Endothelial cell of umbilical vein (primary cell): ENCODE data around the gene FNBP1. TPM values are rescaled to one million over a fixed set of nuclear protein-coding genes. Genes with fewer than 3 reads are reported as not detected.

Source experiments
- BruUV-seq: library from RNA; stranded (reverse); fragments of 400-500 nt; replicated peaks from 2 replicates; lab custom pipeline; 2021; lab: Mats Ljungman, UMichigan
- CTCF ChIA-PET: fragments of 300-600, 350-600 bp; sonication (Branson Sonifier 250); formaldehyde crosslinking; loops from one replicate; lab custom pipeline; 2021; ENCODE audit warnings: antibody characterized with exemption, inconsistent platforms; lab: Charles Lee
- POLR2A ChIA-PET: fragments of 300-600, 350-600 bp; sonication (Branson Sonifier 250); formaldehyde crosslinking; loops from one replicate; lab custom pipeline; 2021; ENCODE audit warnings: antibody characterized with exemption, inconsistent platforms; lab: Charles Lee
- DNase-seq: peaks from one replicate; pipeline ENCODE4 v3.0.0-alpha.2; 2011; ENCODE audit warnings: low read depth, low spot score
- FAIRE-seq: peaks from 2 replicates; lab custom pipeline; 2011; peaks lifted over from hg19 to GRCh38; lab: Jason Lieb, UNC
- H2AFZ ChIP-seq: 2 replicates; pipeline ENCODE4 v1.6.0; 2012; ENCODE audit warnings: low read depth, low read length, control low read depth, inconsistent platforms
- H3K27ac ChIP-seq: 2 replicates; pipeline ENCODE4 v1.5.1; 2011; ENCODE audit warnings: low read depth, mild to moderate bottlenecking, control low read depth, low read length, moderate library complexity; ENCODE audit not compliant: insufficient read depth
- H3K27me3 ChIP-seq, 2 experiments: 2 replicates each; pipeline versions ENCODE4 v1.6.0 to v1.6.1; 2011; ENCODE audit warnings: low read length in 2 of 2, mixed read lengths in 1 of 2; ENCODE audit not compliant: control insufficient read depth in 2 of 2, insufficient read depth in 2 of 2
- H3K36me3 ChIP-seq, 2 experiments: 2 replicates in 1 of 2; 3 replicates in 1 of 2; pipeline ENCODE4 v1.5.1; 2011; ENCODE audit warnings: low read length in 2 of 2, mild to moderate bottlenecking in 1 of 2, moderate library complexity in 1 of 2; ENCODE audit not compliant: control insufficient read depth in 2 of 2, insufficient read depth in 2 of 2; ENCODE audit errors: extremely low read depth in 1 of 2
- H3K4me1 ChIP-seq: 3 replicates; pipeline ENCODE4 v1.5.1; 2011; ENCODE audit warnings: mild to moderate bottlenecking, low read length; ENCODE audit not compliant: control insufficient read depth, insufficient read depth; ENCODE audit errors: extremely low read depth
- H3K4me2 ChIP-seq: 2 replicates; pipeline ENCODE4 v1.6.1; 2011; ENCODE audit warnings: low read length, control low read depth, mixed read lengths; ENCODE audit not compliant: insufficient read depth
- H3K4me3 ChIP-seq, 3 experiments: fragments of 200-600 bp in 1 of 3; sonication (generic), shearing (Covaris generic) in 1 of 3; replicated peaks in 1 of 3; 2 replicates each; pipeline ENCODE4 v1.5.1; 2011 to 2016; ENCODE audit warnings: control low read depth in 3 of 3, low read length in 3 of 3, mild to moderate bottlenecking in 2 of 3, inconsistent platforms in 1 of 3, low read depth in 1 of 3, moderate library complexity in 1 of 3; ENCODE audit not compliant: insufficient read depth in 1 of 3
- H3K79me2 ChIP-seq: 2 replicates; pipeline ENCODE4 v1.6.0; 2012; ENCODE audit warnings: low read length, inconsistent platforms; ENCODE audit not compliant: control insufficient read depth, insufficient read depth
- H3K9ac ChIP-seq: replicated peaks from 2 replicates; pipeline ENCODE3; 2011; ENCODE audit warnings: low read length, control low read depth; ENCODE audit not compliant: insufficient read depth; ENCODE audit errors: extremely low read depth
- H3K9me1 ChIP-seq: replicated peaks from 3 replicates; pipeline ENCODE4 v1.6.0; 2011; ENCODE audit warnings: mild to moderate bottlenecking, low read length; ENCODE audit not compliant: control insufficient read depth, insufficient read depth; ENCODE audit errors: extremely low read depth
- H3K9me3 ChIP-seq: replicated peaks from 2 replicates; pipeline ENCODE4 v1.5.1; 2012; ENCODE audit warnings: low read length, inconsistent platforms; ENCODE audit not compliant: control insufficient read depth, insufficient read depth
- H4K20me1 ChIP-seq: replicated peaks from 2 replicates; pipeline ENCODE3; 2011; ENCODE audit warnings: mild to moderate bottlenecking, low read length; ENCODE audit not compliant: control insufficient read depth, insufficient read depth; ENCODE audit errors: extremely low read depth
- FOS ChIP-seq: IDR thresholded peaks from 2 replicates; pipeline ENCODE4 v1.6.1; 2011; ENCODE audit warnings: mild to moderate bottlenecking, low read length, moderate library complexity, borderline replicate concordance; ENCODE audit not compliant: insufficient read depth
- GATA2 ChIP-seq: IDR thresholded peaks from 2 replicates; pipeline ENCODE4 v1.7.0; 2011; ENCODE audit warnings: low read depth, mild to moderate bottlenecking, moderate library complexity, mixed read lengths, low read length; ENCODE audit not compliant: insufficient read length, insufficient read depth
- JUN ChIP-seq: IDR thresholded peaks from 2 replicates; pipeline ENCODE4 v1.6.1; 2011; ENCODE audit warnings: borderline replicate concordance, low read depth; ENCODE audit not compliant: insufficient read length, insufficient read depth
- POLR2A ChIP-seq: IDR thresholded peaks from 2 replicates; pipeline ENCODE4 v1.6.1; 2012; ENCODE audit warnings: low read depth, mild to moderate bottlenecking, control low read depth, low read length
- POLR2AphosphoS5 ChIP-seq: IDR thresholded peaks from 2 replicates; pipeline ENCODE4 v1.6.1; 2012; ENCODE audit warnings: low read depth, mild to moderate bottlenecking, control low read depth, low read length, moderate library complexity; ENCODE audit not compliant: insufficient read depth
- dilution Hi-C: fragments of 300-500 bp; cut with MboI; formaldehyde crosslinking; loops from one replicate; pipeline ENCODE4 v1.15.0; 2019; ENCODE audit warnings: low sequenced_read_pairs; ENCODE audit not compliant: extremely low pct_ligation_motif_present
- intact Hi-C: fragments of 100-400 bp; cut with micrococcal nuclease; formaldehyde crosslinking; loops from one replicate; pipeline ENCODE4 v1.10.0; 2022
- polyA plus RNA-seq, 4 experiments: library from polyadenylated mRNA; depleted of rRNA in 3 of 4; stranded (reverse) in 3 of 4; unstranded in 1 of 4; fragments of >200 nt; gene quantifications; 2 replicates each; pipeline versions ENCODE4 v1.2.1 to v1.2.3, GENCODE V29; 2011 to 2012; ENCODE audit warnings: missing spikeins in 1 of 4
- total RNA-seq: library from RNA; stranded (reverse); gene quantifications from 2 replicates; pipeline ENCODE4 v1.2.3, GENCODE V29; 2021

The FNBP1 gene
- total and polyA plus RNA-seq, 2 donors (not counting 3 experiments of a cell fraction or from before 2014, with no cell fraction given), result 10.9 to 43.9 TPM

DNA sequence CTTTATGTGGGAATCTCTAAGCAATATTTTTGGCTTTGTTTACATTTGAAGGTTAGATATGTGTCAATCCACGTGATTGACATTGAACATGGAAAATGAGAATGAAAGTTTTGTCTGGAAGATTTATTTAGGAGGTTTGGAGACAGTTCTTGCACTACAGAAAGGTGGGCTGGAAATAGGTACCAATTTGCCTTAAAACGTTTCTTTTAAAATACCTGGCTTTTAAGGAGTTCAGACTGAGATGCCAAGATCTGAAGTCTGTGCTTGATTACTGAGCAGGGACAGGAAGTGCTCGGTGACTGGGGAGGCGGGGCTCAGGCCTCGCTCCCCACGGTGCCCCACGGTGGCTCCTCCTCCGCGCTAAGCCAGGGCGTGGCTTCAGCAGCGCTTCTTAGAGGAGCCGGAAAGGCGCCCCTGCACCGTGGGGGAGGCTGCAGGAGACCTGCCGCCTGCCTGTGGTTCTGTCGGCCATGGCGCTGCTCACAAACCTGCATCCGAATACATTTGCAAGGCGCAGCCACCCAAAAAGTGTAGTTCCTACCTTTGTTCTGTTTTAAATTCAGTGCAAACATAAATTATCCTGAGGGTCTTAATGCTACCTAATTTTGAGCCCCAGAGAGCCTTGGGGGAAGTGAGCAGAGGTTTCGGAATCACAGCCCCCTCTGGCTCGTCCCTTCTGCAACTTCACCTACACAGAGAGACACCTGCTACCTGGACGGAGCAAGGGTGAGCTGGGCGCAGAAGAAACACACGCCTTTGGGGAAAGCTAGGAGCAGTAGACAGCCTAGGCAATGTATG is 158.6 kb downstream of the FNBP1 start:
- Histone ChIP-seq H3K36me3 (peaks cover 0 to 14% of the 10 kb centered on the region in 2 experiments), H3K9ac (no peak overlapping the region), H3K27ac (no peak overlapping the region), H3K4me2 (peak overlapping the region; percentile 52), H3K4me1 (peaks cover 23% of the 10 kb centered on the region), H3K79me2 (no peaks in the 10 kb centered on the region), H3K9me3 (no peaks in the 10 kb centered on the region), H4K20me1 (no peaks in the 10 kb centered on the region), H2AFZ (peak overlapping the region; percentile 38), H3K9me1 (no peaks in the 10 kb centered on the region), H3K27me3 (no peaks in the 10 kb centered on the region), H3K4me3 (peak overlapping the region in 2 of 3 experiments; percentile 3 to 12)
- intact Hi-C loops, result loop anchor here (1.0 to 10.0 kb wide), 5 partner anchors 49 to 350 kb away; partner anchors contain the start of genes C9orf78, FNBP1 and USP20
- DNase-seq (peak; percentile 80), FAIRE-seq (peak; percentile 80)
- TF ChIP-seq GATA2 (no peak), FOS (no peak), POLR2A (peak; percentile 28)
- no TSS peak for BruUV-seq
- dilution Hi-C loops, result no loop called here
- ChIA-PET CTCF (interaction anchor here (0.9 to 2.8 kb wide), 15 partner anchors 14 to 352 kb away, joined by 3 to 33 read pairs (median 3); no protein-coding TSS in a partner anchor), POLR2A (no interaction called here)

- Histone ChIP-seq H3K27me3 (no peaks in the 10 kb centered on the region), H3K4me2 (no peak overlapping the region), H3K9me1 (no peaks in the 10 kb centered on the region), H3K36me3 (peaks cover 0 to 7% of the 10 kb centered on the region in 2 experiments), H3K4me1 (peaks cover 23% of the 10 kb centered on the region), H3K4me3 (no peak overlapping the region), H3K9ac (no peak overlapping the region), H3K79me2 (no peaks in the 10 kb centered on the region), H3K9me3 (no peaks in the 10 kb centered on the region), H4K20me1 (no peaks in the 10 kb centered on the region), H3K27ac (no peak overlapping the region), H2AFZ (no peak overlapping the region)
- intact Hi-C loops, result loop anchor here (10.0 kb wide), 1 partner anchor 353 kb away; no protein-coding TSS in a partner anchor
- dilution Hi-C loops, result no loop called here
- CTCF ChIA-PET, result no interaction called here
- POLR2A ChIA-PET, result no interaction called here
- TF ChIP-seq JUN (no peak), POLR2AphosphoS5 (no peak), FOS (no peak)
- no TSS peak for BruUV-seq
- FAIRE-seq, result no peak
- DNase-seq, result no peak
These were observed 161.3 kb downstream of the FNBP1 start for GRCh38 chr9:129881547-129882324.
